Pancreas (tissue), 10 donors: ENCODE results near the gene CD101. TPM values are rescaled to one million over a fixed set of nuclear protein-coding genes. Genes with fewer than 3 reads are reported as not detected.
A peak's percentile ranks its signal among the peaks of the same experiment; 100 is the strongest.

Experiments used
- ATAC-seq, 4 donors: fragments of 200-7000 bp; cut with Tn5 transposase; one replicate each; pipeline versions ENCODE4 v1.8.0 to v1.9.1; 2020; ENCODE audit warnings: mild to moderate bottlenecking in 4 of 4, moderate library complexity in 4 of 4
- DNase-seq, 6 donors: peaks; one replicate each; pipeline ENCODE4 v3.0.0-alpha.2; 2020
- FAIRE-seq: peaks from 2 replicates; lab custom pipeline; 2012; peaks lifted over from hg19 to GRCh38; lab: Jason Lieb, UNC
- H3K27ac ChIP-seq, 4 donors: fragments of 200-600 bp; sonication (generic); 1 replicate in 3 of 4; 2 replicates in 1 of 4; pipeline versions ENCODE4 v1.5.0 to v1.8.0; 2020
- H3K27me3 ChIP-seq, 4 donors: fragments of 200-600 bp; one replicate each; pipeline ENCODE4 v1.8.0; 2021
- H3K36me3 ChIP-seq, 3 donors: fragments of 200-600 bp; sonication (generic) in 1 of 3; one replicate each; pipeline versions ENCODE4 v1.5.0 to v1.8.0; 2020 to 2021
- H3K4me1 ChIP-seq, 3 donors: fragments of 200-600 bp; one replicate each; pipeline ENCODE4 v1.8.0; 2021
- H3K4me3 ChIP-seq, 4 donors: fragments of 200-600 bp; sonication (generic) in 2 of 4; one replicate each; pipeline versions ENCODE4 v1.5.0 to v1.8.0; 2020 to 2021
- H3K9me3 ChIP-seq, 4 donors: fragments of 200-600 bp; one replicate each; pipeline ENCODE4 v1.8.0; 2021
- whole genome bisulfite sequencing, 2 donors: extraction: QIAGEN DNeasy Blood & Tissue Kit; methylation state at CpG; one replicate each; pipeline ENCODE4 v1.1.7; 2013; 5-methylcytosine and 5-hydroxymethylcytosine counted together
- intact Hi-C, 3 donors: fragments of 100-400 bp; cut with DNase I; formaldehyde crosslinking; loops; one replicate each; pipeline versions ENCODE4 v1.11.1 to v1.14.2; 2022
- polyA plus RNA-seq, 2 donors: library from polyadenylated mRNA; stranded (reverse); fragments of 200-250 nt; gene quantifications; one replicate each; pipeline ENCODE4 v1.2.3, GENCODE V29; 2013
- total RNA-seq, 6 donors: library from RNA; stranded (reverse); fragmentation: NEBNext Ultra II Directional in 4 of 6; extraction: Animal tissue kit (Norgen Biotek cat#: 25700) in 4 of 6; gene quantifications; one replicate each; pipeline versions ENCODE4 v1.2.1 to v1.2.4, GENCODE V29; 2021 to 2023
- TF ChIP-seq, protein P1 (sequence below), 4 donors: fragments of 200-600 bp; sonication (generic) in 3 of 4; IDR thresholded peaks; one replicate each; pipeline versions ENCODE4 v1.5.0 to v1.8.0; 2021; ENCODE audit warnings: antibody characterized with exemption in 4 of 4
- donor health status: healthy with polysubstance abuse.
- donor health status: DM: no; HTN: no; CAD: no; lungs with moderate emphysema.
- donor health status: DM: no; HTN: no; CAD: no.
- donor health status: control.
- donor health status: control.
- donor health status: Bipolar disorder and iron deficiency.
- donor health status: DM: yes; HTN: yes; CAD: no.
- donor health status: DM: no; HTN: no; CAD: no.
- donor health status: DM: no; HTN: no; CAD: no.
- donor health status: DM: yes; HTN: yes; CAD: no.

CD101 gene
- total and polyA plus RNA-seq, 8 donors, result 0.51 to 3.4 (median 1.5) TPM

DNA sequence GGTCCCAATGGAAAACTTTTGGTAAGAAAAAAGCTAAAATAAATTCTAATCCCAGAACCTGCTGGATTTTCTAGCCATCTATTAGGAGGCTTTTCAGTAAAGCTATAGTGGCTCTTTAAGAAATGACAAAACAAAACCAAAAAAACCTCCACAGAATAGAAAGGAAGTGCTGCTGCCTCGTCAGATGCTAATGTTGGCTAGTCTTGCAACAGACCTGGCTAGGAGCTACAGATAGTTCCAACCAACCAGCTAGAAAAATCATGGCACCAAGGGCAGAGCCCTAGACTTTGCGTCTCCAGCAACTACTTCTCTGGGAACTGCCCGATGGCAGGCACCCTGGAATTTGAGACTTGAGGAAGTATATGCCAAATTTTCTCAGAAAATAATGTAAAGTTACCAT, 7.6 kb downstream of the CD101 start:
- H3K36me3 ChIP-seq, result no peaks in the 10 kb centered on the region
- FAIRE-seq, result no peak
- no peaks in the 10 kb centered on the region for H3K27me3 ChIP-seq
- TF ChIP-seq, protein P1, sequence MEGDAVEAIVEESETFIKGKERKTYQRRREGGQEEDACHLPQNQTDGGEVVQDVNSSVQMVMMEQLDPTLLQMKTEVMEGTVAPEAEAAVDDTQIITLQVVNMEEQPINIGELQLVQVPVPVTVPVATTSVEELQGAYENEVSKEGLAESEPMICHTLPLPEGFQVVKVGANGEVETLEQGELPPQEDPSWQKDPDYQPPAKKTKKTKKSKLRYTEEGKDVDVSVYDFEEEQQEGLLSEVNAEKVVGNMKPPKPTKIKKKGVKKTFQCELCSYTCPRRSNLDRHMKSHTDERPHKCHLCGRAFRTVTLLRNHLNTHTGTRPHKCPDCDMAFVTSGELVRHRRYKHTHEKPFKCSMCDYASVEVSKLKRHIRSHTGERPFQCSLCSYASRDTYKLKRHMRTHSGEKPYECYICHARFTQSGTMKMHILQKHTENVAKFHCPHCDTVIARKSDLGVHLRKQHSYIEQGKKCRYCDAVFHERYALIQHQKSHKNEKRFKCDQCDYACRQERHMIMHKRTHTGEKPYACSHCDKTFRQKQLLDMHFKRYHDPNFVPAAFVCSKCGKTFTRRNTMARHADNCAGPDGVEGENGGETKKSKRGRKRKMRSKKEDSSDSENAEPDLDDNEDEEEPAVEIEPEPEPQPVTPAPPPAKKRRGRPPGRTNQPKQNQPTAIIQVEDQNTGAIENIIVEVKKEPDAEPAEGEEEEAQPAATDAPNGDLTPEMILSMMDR (IDR thresholded peaks at IDR 0.05), result no peak
- no peak for DNase-seq
- ATAC-seq, result peak in 2 of 4 donors; percentile 51 to 57
- no peaks in the 10 kb centered on the region for H3K4me1 ChIP-seq
- intact Hi-C loops, result no loop called here
- no peaks in the 10 kb centered on the region for H3K9me3 ChIP-seq
- 81 to 93% methylated on average over 3 of the region's 3 CpGs for WGBS, 2 donors
- H3K27ac ChIP-seq, result no peak overlapping the region
- no peak overlapping the region for H3K4me3 ChIP-seq

DNA sequence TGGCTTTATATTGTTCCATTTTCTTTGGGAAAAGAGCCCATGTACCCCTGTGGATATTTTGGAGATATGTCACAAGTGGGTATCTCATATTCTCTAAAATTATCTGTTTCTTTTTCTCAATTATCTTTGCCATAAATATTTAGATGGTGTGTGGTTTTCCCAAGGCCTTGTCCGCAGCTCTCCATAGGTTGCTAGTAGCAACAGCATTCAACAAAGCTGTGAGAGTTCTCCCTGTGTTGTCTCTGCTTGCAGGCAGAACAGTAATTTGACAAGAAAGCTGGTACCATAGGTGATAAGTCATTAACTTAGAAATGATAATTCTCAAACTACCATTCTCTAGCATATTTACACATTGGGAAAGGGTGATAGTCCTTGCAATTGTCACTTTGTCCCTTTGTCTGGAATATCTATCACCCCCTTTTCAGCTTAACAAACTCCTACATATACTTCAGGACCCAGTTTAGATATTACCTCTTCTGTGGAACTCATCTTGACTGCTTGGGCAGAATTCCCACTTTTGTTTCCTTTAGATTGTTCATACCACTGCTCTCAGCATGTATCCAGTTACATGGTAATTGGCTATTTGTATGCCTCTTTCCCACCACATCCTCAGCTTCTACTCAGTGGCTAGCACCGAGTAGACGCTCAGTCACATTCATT, 8.9 kb downstream of the CD101 start:
- no peak for FAIRE-seq
- Histone ChIP-seq H3K4me3 (no peak overlapping the region), H3K27ac (no peak overlapping the region), H3K4me1 (no peaks in the 10 kb centered on the region), H3K27me3 (no peaks in the 10 kb centered on the region), H3K36me3 (no peaks in the 10 kb centered on the region), H3K9me3 (no peaks in the 10 kb centered on the region)
- DNase-seq, result no peak
- TF ChIP-seq, protein P1 (IDR thresholded peaks at IDR 0.05), result no peak
- no peak for ATAC-seq
- 88 to 97% methylated on average over 3 of the region's 3 CpGs for WGBS, 2 donors
- intact Hi-C loops, result no loop called here

DNA sequence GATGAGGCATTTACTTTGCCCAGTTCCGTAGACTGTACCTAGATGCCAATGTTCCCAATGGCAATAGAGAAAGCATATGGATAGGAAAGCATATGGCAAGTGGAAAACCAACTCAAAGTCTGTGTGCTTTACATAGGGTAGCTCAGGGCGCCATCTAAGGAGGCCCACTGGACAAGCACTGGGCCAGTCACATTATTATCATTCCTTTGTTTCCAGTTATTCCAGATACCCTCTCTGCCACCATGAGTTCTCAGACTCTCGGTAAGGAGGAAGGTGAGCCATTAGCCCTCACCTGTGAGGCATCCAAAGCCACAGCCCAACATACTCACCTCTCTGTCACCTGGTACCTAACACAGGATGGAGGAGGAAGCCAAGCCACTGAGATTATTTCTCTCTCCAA, 9.8 kb downstream of the CD101 start:
- FAIRE-seq (no peak), DNase-seq (no peak), ATAC-seq (no peak)
- Histone ChIP-seq H3K27ac (no peak overlapping the region), H3K9me3 (no peaks in the 10 kb centered on the region), H3K27me3 (no peaks in the 10 kb centered on the region), H3K4me3 (no peak overlapping the region), H3K4me1 (no peaks in the 10 kb centered on the region), H3K36me3 (no peaks in the 10 kb centered on the region)
- TF ChIP-seq, protein P1 (IDR thresholded peaks at IDR 0.05), result no peak
- intact Hi-C loops, result no loop called here
- 91 to 100% methylated on average over 3 of the region's 3 CpGs for WGBS, 2 donors

DNA sequence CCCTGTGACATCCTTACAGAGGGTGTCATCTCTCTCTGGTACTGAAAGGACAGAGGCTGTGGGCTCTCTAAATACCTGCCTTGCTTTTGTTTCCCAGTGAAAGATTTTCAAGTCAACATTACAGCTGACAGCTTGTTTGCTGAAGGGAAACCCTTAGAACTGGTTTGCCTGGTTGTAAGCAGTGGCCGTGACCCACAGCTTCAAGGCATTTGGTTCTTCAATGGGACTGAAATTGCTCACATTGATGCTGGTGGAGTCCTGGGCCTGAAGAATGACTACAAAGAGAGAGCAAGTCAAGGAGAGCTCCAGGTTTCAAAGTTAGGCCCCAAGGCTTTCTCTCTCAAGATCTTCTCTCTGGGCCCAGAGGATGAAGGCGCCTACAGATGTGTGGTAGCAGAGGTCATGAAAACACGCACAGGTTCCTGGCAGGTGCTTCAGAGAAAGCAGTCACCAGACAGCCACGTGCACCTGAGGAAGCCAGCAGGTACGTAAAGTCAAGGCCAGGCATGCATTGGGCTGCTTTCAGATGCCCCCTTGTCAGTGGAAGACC, 11.8 kb downstream of the CD101 start:
- H3K36me3 ChIP-seq, result no peaks in the 10 kb centered on the region
- H3K9me3 ChIP-seq, result no peaks in the 10 kb centered on the region
- WGBS, 2 donors, result 48 to 59% methylated on average over 5 of the region's 5 CpGs
- ATAC-seq, result peak; percentile 38 to 82 (median 61)
- no peak overlapping the region for H3K27ac ChIP-seq
- TF ChIP-seq, protein P1 (IDR thresholded peaks at IDR 0.05), result no peak
- no peaks in the 10 kb centered on the region for H3K4me1 ChIP-seq
- H3K4me3 ChIP-seq, result no peak overlapping the region
- no peaks in the 10 kb centered on the region for H3K27me3 ChIP-seq
- no peak for FAIRE-seq
- no peak for DNase-seq
- intact Hi-C loops, result no loop called here

DNA sequence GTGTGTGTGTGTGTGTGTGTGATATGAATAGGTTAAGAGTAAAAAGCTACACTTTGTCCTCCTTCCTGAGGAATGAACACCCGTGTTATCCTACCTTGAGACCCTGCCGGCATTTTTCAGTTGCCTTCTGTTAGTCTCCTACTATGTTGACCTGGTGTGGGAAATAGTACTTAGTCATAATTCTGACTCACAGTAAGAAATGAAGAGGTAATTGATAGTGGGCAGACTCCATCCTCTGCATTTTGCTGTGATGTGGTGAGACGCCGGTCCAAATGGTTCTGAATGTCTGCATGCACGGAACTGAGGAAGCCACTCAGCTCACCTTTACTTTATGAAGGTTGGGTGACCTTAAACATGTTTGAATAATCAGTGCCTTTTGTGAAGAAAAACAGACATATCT, 12.6 kb downstream of the CD101 start:
- DNase-seq, result no peak
- intact Hi-C loops, result no loop called here
- no peak overlapping the region for H3K4me3 ChIP-seq
- 89% methylated on average over 5 of the region's 5 CpGs for WGBS, 2 donors
- no peak for ATAC-seq
- no peak for FAIRE-seq
- H3K4me1 ChIP-seq, result no peaks in the 10 kb centered on the region
- TF ChIP-seq, protein P1 (IDR thresholded peaks at IDR 0.05), result no peak
- H3K36me3 ChIP-seq, result no peaks in the 10 kb centered on the region
- H3K27ac ChIP-seq, result no peak overlapping the region
- no peaks in the 10 kb centered on the region for H3K9me3 ChIP-seq
- no peaks in the 10 kb centered on the region for H3K27me3 ChIP-seq
